ENCODE results near the gene LRATD1.
"Not testable (repeated sequence)": the region's sequence is repeated elsewhere in the genome, so short reads cannot be mapped to it uniquely, and the experiment has no call there.

Gene LRATD1, protein sequence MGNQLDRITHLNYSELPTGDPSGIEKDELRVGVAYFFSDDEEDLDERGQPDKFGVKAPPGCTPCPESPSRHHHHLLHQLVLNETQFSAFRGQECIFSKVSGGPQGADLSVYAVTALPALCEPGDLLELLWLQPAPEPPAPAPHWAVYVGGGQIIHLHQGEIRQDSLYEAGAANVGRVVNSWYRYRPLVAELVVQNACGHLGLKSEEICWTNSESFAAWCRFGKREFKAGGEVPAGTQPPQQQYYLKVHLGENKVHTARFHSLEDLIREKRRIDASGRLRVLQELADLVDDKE

GRCh38 chr2:14632133-14632936 is at the start of gene LRATD1:
TSS of gene LRATD1 (plus strand) at chr2:14632717. CDS start at chr2:14633980, 1,263 bp downstream.
- DNase-seq (ENCODE audit: low read depth), result no peak

DNA sequence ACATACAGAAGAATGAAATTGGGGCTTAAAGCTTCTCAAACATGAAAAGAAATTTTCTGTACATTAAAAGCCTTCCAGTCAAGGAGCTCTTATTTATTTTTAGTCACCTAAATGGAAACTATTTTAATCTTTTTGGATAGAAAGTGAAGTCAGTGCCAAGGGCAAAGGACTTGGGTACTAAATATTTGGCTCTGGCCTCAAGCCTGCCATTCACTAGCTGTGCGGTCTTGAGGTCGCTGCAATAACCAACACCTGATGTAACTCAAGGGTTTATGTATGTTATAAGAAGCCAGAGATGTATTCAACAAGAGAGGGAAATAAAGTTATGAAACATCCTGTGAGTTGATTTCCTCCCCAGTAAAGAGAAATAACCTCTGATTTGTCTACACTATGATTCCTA is 49.5 kb upstream of the LRATD1 start:
- DNase-seq (ENCODE audit: low read depth), result no peak

GRCh38 chr2:14583802-14584201 is 48.7 kb upstream of the LRATD1 start:
- no peak for DNase-seq (ENCODE audit: low read depth)

DNA sequence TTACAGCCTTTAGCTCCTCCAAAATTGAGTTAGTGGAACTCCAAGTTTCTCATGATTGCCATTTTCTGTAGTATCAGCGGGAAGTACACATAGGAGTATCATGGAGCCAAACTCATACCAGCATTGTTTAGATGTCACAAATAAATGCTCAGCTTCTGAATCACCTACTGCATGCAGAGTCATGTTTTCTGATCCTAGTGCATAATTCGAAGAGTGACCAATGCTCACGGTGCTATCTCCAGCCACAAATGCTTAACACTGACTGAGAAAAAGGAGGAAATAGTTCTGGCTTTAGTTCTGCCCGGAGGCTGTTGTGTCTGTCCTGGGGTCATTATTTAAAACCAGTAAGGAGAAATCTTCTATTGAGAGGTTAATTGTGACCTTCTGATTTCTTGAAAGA is 45.4 kb upstream of the LRATD1 start:
- DNase-seq (ENCODE audit: low read depth), result no peak

DNA sequence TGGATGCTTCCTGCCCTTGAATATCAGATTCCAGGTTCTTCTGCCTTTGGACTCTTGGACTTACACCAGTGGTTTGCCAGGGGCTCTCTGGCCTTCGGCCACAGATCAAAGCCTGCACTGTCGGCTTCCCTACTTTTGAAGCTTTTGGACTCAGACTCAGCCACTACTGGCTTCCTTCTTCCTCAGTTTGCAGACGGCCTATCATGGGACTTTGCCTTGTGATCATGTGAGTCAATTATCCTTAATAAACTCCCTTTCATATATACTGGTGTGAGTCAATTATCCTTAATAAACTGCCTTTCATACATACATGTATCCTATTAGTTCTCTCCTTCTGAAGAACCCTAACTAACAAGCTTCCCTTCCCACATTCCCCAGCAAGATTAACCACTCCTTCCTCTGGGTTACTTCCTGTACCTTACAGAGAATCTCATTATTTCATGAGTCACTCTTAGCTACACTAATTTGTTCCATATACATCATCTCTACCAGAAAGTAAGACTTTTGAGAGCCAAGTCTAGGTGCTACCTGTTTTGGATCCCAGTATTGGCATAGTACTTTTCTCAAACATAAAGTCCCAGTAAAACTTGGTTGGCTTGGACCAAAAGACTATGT is 31.3 kb upstream of the LRATD1 start:
- DNase-seq (ENCODE audit: low read depth), result no peak

DNA sequence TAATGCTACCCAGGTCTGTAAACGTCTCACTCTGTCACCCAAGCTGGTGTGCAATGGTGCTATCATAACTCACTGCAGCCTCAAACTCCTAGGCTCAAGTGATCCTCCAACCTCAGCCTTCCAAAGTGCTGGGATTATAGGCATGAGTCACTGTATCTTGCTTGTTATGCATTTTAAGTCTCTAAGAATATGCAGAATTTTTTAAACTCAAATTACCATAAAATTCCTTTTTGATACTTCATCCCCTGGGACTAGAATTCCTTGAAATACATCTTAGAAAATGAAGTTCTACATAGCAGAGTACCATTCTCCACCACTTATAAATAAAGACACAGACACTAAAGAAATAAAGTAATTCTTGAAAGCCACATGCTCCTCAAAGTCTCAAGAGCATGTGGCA is 30.2 kb upstream of the LRATD1 start:
- no peak for DNase-seq (ENCODE audit: low read depth)

DNA sequence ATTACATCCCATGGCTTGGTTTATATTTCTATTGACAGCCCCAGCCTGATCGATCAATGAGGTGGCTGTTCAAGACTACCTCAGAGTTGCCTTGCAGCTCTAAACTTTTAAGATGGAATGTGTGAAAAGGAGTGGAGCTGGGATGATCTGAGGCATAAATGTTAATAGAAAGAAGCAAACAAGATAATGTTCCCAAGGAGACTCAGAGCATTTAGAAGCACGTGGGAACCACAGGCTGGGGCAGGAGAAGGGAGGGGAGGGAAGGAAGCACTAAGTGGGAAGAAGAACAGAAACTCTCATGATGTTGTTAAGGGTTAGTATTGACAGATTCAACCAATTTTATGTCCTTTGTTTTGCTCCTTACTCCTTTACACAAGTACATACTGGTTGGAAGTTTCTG is 28.8 kb upstream of the LRATD1 start:
- no peak for DNase-seq (ENCODE audit: low read depth)

DNA sequence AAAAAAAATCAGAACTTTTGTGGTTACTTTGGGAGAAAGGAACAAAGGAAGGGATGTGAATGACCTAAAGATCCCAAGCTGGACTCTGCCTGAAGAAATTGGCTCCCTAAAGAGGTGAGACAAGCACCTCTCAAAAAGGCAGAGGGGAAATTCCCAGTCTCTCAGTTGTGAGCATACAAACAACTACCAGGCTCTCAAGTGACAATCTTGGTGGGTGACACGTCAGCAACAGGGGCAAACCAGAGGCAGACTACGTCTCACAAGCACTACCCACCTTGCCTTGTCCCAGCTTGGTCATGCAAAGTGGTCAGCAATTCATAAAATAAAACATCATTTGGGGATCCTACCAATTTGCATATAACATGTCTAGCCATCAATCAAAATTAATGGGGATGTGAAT is 24.3 kb upstream of the LRATD1 start:
- no peak for DNase-seq (ENCODE audit: low read depth)

DNA sequence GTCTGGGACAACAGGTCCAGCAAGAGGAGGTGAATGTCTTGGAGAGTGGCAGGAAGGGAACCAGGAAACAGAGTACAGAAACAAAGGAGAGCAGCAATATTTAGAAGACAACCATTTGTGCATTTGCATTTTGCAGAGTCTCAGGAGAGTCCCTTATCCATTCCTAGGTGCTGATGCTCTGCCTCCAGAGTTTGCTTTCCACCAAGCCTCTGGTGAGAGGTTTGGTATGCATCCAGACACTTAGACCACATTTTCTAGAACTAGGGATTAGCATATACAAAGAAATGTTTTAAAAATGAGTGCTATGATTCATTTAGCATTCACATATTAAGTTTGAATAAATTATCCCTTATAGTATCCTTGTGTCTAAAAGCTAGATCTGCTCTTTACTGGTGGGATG is 18.5 kb upstream of the LRATD1 start:
- DNase-seq (ENCODE audit: low read depth), result no peak

DNA sequence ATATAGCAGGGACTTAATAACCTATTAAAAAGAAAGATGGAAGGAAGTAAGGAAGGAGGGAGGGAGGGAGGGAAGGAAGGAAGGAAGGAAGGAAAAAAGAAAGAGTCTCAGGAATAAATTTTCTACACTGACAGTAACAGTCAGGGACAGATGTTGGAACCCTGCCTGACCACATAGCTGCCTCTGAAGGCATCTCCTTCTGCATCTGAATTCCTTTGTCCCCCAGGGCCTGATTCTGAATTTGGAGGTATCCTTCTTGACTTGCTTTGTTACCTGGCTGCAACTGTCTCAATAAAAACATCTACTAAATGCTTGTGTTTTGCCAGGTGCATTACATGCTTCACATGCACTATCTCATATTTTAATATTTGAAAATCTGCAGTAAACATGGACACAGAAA is 17.4 kb upstream of the LRATD1 start:
- DNase-seq (ENCODE audit: low read depth), result no peak

DNA sequence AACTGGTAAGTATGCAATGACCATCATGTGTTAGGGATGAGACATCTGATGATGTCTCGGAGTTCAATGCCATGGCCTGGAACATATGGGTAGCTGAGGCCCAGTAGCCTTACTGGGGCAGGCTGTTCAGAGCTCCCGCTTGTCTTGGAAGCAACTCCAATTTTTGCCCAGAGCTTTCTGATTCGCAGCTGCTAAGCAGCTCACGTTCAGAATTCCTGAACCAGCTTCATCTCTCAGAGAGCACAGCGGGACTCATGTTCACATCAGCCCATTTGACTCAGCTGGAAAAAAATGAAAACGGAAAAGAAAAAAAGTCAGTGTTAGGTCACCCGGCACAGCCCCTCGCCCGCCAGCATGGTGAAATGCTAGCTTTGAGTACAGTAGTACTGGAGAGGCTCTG is 16.8 kb upstream of the LRATD1 start:
- no peak for DNase-seq (ENCODE audit: low read depth)

DNA sequence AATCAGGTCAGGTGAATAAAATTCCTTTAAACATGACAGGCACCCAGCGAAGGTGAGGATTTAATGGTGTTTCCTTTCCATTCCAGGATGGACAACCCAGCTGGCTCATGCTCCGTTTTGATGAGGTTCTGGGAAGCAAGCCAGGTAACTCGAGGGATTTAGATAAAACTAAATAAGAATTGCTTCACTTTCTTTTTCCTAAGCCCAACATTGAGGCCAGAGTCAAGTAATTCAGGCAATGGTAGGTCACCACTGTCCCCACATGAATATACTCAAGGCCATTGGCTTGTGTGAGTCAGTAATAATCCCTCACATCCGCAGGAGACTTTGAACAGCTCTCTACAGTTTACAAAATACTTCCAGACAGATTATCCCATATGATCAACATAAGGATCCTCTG is 16.2 kb upstream of the LRATD1 start:
- no peak for DNase-seq (ENCODE audit: low read depth)

DNA sequence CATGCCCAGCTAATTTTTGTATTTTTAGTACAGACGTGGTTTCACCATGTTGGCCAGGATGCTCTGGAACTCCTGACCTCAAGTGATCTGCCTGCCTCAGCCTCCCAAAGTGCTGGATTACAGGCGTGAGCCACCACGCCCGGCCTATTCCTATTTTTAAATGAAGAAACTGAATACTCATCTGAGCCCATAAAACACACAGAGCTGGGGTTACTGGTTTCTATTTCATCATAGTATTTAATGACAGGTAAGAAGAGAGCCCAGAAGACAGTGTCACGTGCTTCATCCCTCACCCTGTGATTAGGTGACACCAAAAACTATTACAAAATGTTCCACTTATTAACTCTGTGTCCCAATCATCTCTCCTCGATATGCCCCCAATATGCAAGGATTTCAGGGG is 15.6 kb upstream of the LRATD1 start:
- DNase-seq (ENCODE audit: low read depth), result no peak

GRCh38 chr2:14619441-14619840 is 13.1 kb upstream of the LRATD1 start:
- DNase-seq (ENCODE audit: low read depth), result no peak

- DNase-seq (ENCODE audit: low read depth), result no peak
These were observed 11.4 kb upstream of the LRATD1 start for GRCh38 chr2:14621114-14621513.

DNA sequence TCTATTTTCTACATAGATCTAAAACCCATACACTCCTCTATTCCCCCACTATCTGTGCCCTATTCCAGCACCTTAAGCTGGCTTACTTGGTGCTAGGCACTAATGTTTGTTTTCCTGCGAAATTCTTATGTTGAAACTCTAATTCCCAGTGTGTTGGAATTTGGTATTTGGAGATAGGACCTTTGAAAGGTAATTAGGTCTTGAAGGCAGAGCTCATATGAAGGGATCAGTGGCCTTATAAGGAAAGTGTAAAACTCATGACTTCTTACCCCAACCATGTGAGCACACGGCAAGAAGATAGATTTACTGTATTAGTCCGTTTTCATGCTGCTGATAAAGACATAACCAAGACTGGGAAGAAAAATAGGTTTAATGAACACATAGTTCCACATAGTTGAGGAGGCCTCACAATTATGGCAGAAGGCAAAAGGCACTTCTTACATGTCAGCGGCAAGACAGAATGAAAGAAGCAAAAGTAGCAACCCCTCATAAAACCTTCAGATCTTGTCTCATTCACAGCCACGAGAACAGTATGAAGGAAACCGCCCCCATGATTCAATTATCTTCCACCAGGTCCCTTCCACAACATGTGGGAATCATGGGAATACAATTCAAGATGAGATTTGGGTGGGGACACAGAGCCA is 10.5 kb upstream of the LRATD1 start:
- DNase-seq (ENCODE audit: low read depth), result no peak

DNA sequence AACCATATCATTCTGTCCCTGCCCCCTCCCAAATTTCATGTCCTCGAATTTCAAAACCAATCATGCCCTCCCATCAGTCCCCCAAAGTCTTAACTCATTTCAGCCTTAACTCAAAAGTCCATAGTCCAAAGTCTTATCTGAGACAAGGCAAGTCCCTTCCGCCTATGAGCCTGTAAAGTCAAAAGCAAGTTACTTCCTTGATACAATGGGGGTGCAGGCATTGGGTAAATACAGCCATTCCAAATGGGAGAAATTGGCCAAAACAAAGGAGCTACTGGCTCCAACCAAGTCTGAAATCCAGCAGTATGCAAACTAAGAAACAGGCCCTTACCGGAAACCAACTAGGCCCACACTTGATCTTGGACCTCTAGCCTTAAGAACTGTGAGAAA is 10.0 kb upstream of the LRATD1 start:
- not testable (repeated sequence) for DNase-seq (ENCODE audit: low read depth)

DNA sequence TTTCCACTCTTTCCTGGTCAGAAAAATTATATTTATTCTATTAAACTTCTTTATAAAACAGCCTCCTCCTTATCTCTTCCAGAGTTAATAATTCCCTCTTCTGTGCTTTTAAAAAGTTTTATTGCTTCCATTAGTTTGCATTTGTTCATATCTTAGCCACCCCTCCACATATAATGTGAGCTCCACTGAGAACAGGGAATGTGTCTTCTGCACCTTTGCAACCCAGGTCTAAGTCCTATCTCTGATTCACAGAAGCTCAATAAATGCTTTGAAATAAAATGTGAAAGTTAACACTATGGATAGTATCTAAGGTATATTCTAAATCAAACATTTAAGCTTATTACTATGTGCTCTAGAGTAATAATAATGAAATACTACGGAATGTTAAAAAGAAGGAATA is 9.3 kb upstream of the LRATD1 start:
- no peak for DNase-seq (ENCODE audit: low read depth)

DNA sequence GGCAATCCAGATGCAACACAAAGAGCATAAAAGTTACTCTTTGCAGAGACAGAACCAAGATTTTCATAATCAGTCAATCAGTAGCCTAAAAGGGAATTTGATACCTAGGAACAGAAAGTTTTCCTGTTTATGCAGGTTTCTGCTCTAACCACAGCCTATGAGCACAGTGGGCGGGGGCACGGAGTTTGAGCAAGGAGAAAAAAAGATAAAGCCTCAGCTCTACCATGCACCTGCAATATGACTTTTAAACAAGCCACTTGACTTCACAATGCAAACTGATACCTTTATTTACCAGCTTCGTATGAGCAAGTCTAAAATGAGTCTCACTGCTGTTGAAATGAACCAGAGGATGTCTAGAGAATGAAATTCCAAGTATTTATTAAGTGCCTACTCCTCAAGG is 5.6 kb upstream of the LRATD1 start:
- DNase-seq (ENCODE audit: low read depth), result no peak

GRCh38 chr2:14628901-14629300 is 3.6 kb upstream of the LRATD1 start:
- no peak for DNase-seq (ENCODE audit: low read depth)

- no peak for DNase-seq (ENCODE audit: low read depth)
These were observed 994 bp upstream of the LRATD1 start for GRCh38 chr2:14631406-14632040.

DNA sequence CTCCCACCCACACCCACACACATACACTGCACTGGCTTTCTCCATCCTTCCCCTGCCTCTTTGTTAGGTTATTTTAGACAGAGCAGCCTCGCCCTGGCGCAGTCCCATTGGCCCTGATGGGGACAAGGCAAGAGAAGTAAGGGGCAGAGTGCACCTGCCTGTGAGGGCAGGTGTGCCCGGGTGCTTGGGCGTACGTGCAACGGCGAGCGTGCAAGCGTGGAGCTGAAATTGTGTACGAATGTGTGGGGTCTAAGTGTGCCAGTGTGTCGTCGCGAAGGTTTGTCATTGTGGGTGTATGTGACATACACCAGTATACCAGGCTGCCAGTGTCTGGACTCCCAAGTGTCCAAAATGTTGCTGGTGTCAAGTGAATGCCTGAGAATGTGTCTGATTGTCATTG is 544 bp downstream of the LRATD1 start:
- no peak for DNase-seq (ENCODE audit: low read depth)
